Thoracic aorta (tissue), 2 donors: Measurements from ENCODE around the gene ALB. TPM values are rescaled to one million over a fixed set of nuclear protein-coding genes. Genes with fewer than 3 reads are reported as not detected.

ENCODE experiments used
- ATAC-seq: fragments of 150-250 bp; one replicate; pipeline ENCODE4 v1.8.0; 2017; ENCODE audit warnings: low read depth; ENCODE audit not compliant: insufficient number of reproducible peaks, low FRiP score
- DNase-seq: peaks from one replicate; pipeline ENCODE4 v3.0.0-alpha.2; 2020; ENCODE audit warnings: low spot score
- H3K27ac ChIP-seq, 2 donors: fragments of 200-600 bp; sonication (generic); 1 replicate in 1 of 2; 2 replicates in 1 of 2; pipeline ENCODE4 v1.5.1; 2016; ENCODE audit warnings: mild to moderate bottlenecking in 2 of 2, moderate library complexity in 2 of 2
- H3K27me3 ChIP-seq: fragments of 200-600 bp; sonication (generic); replicated peaks from 2 replicates; pipeline ENCODE4 v1.6.0; 2016; ENCODE audit warnings: mild to moderate bottlenecking; ENCODE audit not compliant: insufficient read depth
- H3K36me3 ChIP-seq: fragments of 200-600 bp; sonication (generic); one replicate; pipeline ENCODE4 v1.5.1; 2016
- H3K4me1 ChIP-seq, 2 donors: fragments of 200-600 bp; sonication (generic); 1 replicate in 1 of 2; 2 replicates in 1 of 2; pipeline versions ENCODE4 v1.5.1 to v1.6.0; 2016; ENCODE audit warnings: low read depth in 2 of 2, mild to moderate bottlenecking in 1 of 2; ENCODE audit not compliant: control insufficient read depth in 1 of 2
- H3K4me3 ChIP-seq: fragments of 200-600 bp; sonication (generic); 2 replicates; pipeline ENCODE4 v1.5.1; 2016; ENCODE audit warnings: mild to moderate bottlenecking
- H3K9me3 ChIP-seq: fragments of 200-600 bp; sonication (generic); 2 replicates; pipeline ENCODE4 v1.5.1; 2016
- CTCF ChIP-seq: fragments of 200-600 bp; sonication (generic); IDR thresholded peaks from one replicate; pipeline ENCODE4 v1.5.1; 2019; ENCODE audit warnings: antibody characterized with exemption
- total RNA-seq, 2 donors: library from RNA; depleted of rRNA; stranded (reverse); fragments of >200 nt; gene quantifications; one replicate each; pipeline versions ENCODE4 v1.1.0 to v1.2.3, GENCODE V29; 2016

Gene ALB
- total RNA-seq, 2 donors from 2014 or later: not detected

- no peak for TF ChIP-seq CTCF
- Histone ChIP-seq H3K4me3 (no peak overlapping the region), H3K4me1 (peaks cover 0 to 4% of the 10 kb centered on the region in 2 donors), H3K36me3 (no peaks in the 10 kb centered on the region), H3K9me3 (no peaks in the 10 kb centered on the region), H3K27ac (no peak overlapping the region), H3K27me3 (no peaks in the 10 kb centered on the region)
- no peak for DNase-seq
- no peak for ATAC-seq
Measured at GRCh38 chr4:73458184-73459047, 54.3 kb downstream of the ALB start.

GRCh38 chr4:73459048-73459421 is 54.9 kb downstream of the ALB start:
- no peak overlapping the region for H3K27ac ChIP-seq
- H3K36me3 ChIP-seq: no peaks in the 10 kb centered on the region
- no peak for TF ChIP-seq CTCF

GRCh38 chr4:73460913-73461522 is 56.9 kb downstream of the ALB start:
- Histone ChIP-seq H3K4me1 (no peaks in the 10 kb centered on the region), H3K9me3 (no peaks in the 10 kb centered on the region), H3K36me3 (no peaks in the 10 kb centered on the region), H3K27me3 (no peaks in the 10 kb centered on the region), H3K4me3 (no peak overlapping the region), H3K27ac (no peak overlapping the region)
- no peak for ATAC-seq
- TF ChIP-seq CTCF: no peak
- DNase-seq: no peak

More at GRCh38 chr4:73459048-73459421, 54.9 kb downstream of the ALB start:
- ATAC-seq: no peak
- DNase-seq: no peak
- H3K4me1 ChIP-seq: no peaks in the 10 kb centered on the region
- H3K9me3 ChIP-seq: no peaks in the 10 kb centered on the region
- H3K27me3 ChIP-seq: no peaks in the 10 kb centered on the region
- no peak overlapping the region for H3K4me3 ChIP-seq

- DNase-seq (no peak), ATAC-seq (no peak)
- no peaks in the 10 kb centered on the region for H3K4me1 ChIP-seq
- no peaks in the 10 kb centered on the region for H3K9me3 ChIP-seq
- no peaks in the 10 kb centered on the region for H3K36me3 ChIP-seq
- no peak overlapping the region for H3K4me3 ChIP-seq
- TF ChIP-seq CTCF: no peak
- H3K27ac ChIP-seq: no peak overlapping the region
- no peaks in the 10 kb centered on the region for H3K27me3 ChIP-seq
Measured at GRCh38 chr4:73468170-73468569, 64.1 kb downstream of the ALB start.

- Histone ChIP-seq H3K27ac (no peak overlapping the region), H3K4me3 (no peak overlapping the region), H3K9me3 (no peaks in the 10 kb centered on the region), H3K4me1 (no peaks in the 10 kb centered on the region), H3K27me3 (no peaks in the 10 kb centered on the region), H3K36me3 (no peaks in the 10 kb centered on the region)
- ATAC-seq (no peak), DNase-seq (no peak)
- TF ChIP-seq CTCF: no peak
Measured at GRCh38 chr4:73470728-73471127, 66.6 kb downstream of the ALB start.

Other genes starting within 250 kb of the ALB start
- gene ANKRD17, start 145.5 kb upstream of the ALB start, total RNA-seq: 10 to 100 TPM; 49.3 to 58.8 TPM
- not detected for gene AFP, start 31.9 kb downstream of the ALB start, total RNA-seq
- not detected for gene AFM, start 77.5 kb downstream of the ALB start, total RNA-seq
- gene RASSF6, start 216.1 kb downstream of the ALB start, total RNA-seq: under 1 TPM in 1 of 2 donors, not detected in 1; 0.56 TPM